GM18909 (cell line): ENCODE results near the gene SEPTIN8.

Source experiments
- ATAC-seq: cut with Tn5 transposase; IDR thresholded peaks from one replicate; pipeline ENCODE4 v1.9.1; 2021; ENCODE audit warnings: mild to moderate bottlenecking; ENCODE audit not compliant: unreplicated experiment, poor library complexity

SEPTIN8 gene

GRCh38 chr5:132768485-132768868 is 8.6 kb downstream of the SEPTIN8 start:
- ATAC-seq, result no peak

- ATAC-seq, result no peak
Measured at GRCh38 chr5:132767150-132767549, 9.9 kb downstream of the SEPTIN8 start.

- no peak for ATAC-seq
Measured at GRCh38 chr5:132766806-132767055, 10.3 kb downstream of the SEPTIN8 start.

GRCh38 chr5:132766020-132766805 is 10.8 kb downstream of the SEPTIN8 start:
- ATAC-seq, result no peak

DNA sequence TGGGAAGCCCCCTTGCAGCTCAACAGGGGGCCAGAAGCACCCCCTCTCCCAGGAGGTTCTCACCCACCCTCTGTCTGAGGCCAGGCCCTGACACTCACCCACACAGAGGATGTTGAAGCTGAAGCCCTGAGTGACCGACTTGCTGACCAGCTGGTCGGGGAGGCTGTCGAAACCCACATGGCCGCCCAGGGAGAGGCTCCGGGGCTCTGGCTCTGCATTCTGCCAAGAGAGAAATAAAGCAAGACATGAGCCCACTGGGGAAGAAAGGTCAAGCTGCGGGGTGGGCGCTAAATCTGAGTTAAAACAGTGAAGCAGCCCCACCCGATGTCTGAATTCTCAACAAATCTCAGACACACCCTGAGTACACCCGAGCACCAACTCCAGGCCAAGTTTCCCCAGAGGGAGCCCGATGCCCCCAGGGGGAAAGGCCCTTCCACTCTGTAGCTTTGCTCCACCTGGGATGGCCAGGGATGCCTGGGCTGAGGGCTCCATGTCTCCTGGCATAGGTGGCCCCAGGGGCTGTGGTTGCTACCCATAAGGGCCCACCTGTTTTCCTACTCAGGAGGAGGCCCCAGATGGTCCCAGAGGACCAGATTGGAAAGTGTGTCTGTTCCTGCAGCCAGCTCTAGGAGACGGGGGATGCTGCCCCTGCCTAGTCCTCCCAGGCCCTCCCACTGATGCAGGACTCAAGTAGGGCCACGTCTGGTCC is 11.6 kb downstream of the SEPTIN8 start:
- no peak for ATAC-seq

DNA sequence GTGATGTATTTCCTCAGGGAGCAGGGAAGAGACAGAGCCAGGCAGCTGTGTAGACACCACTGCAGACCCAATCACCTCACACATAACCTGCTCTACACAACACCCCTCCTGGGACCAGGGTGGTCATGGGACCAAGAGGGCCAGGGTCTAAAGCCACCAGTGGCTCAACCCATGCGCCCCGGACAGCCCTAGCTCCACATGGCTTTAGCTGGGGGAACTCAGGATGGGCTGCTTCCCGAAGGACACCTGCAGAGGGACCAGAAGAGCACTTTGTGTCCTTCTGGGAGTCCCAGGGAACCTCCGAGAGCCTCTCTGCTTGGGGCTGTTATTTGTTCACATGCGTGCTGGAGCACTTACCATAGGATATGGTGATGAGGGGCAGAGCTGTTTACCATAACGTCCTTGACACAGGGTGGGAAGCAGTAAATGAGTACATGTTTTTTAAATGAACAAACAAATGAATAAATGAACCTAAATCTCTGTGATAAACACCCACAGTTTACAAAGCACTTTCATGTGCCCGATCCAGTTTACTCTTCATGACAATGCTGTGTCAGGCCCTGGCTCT is 12.3 kb downstream of the SEPTIN8 start:
- no peak for ATAC-seq

- ATAC-seq, result no peak
Measured at GRCh38 chr5:132764051-132764450, 13.0 kb downstream of the SEPTIN8 start.

GRCh38 chr5:132763181-132764036 is 13.6 kb downstream of the SEPTIN8 start:
- no peak for ATAC-seq

- ATAC-seq, result no peak
Measured at GRCh38 chr5:132762246-132763000, 14.6 kb downstream of the SEPTIN8 start.

DNA sequence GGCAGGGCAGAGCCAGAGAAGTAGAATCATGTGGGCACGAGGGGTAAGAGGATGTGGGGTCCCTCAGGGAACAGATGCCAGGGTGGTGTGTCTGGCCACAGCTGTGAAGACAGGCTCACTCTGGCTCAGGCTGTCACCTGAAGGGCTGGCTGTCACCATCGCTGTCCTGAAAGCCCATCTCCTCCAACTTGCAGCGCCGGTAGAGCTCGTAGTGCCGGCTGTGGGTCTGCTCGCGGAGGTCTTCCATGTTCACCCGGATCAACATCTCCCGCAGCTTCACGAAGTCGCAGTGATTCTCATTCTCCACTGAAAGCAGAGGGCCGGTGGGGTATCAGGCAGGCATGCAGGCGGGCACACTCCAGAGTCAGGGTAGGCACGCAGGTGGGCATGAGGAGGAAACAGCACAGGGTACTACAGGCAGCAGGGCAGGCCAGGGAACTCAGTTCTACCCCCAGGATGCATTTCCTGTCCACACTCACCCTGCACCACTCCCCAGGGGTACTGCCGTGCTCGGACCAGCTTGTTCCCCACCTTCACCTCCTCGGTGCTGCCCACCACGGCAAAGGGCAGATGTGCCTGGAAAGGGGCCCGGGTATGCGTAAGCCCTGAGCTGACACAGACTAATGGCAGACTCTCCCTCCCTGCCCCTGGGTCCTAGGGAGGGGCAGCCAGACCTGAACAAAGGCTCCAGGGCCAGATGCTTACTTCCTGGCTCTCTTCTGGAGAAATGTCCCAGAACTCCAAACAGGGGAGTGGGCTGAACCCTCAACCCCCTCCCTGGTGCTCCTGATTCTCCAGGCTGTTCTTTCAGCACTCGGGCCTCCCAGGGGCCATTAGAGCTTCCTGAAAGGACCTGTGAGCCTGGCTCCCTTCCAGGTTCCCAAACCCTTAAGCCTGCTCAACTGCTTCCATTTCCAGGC is 15.5 kb downstream of the SEPTIN8 start:
- no peak for ATAC-seq

DNA sequence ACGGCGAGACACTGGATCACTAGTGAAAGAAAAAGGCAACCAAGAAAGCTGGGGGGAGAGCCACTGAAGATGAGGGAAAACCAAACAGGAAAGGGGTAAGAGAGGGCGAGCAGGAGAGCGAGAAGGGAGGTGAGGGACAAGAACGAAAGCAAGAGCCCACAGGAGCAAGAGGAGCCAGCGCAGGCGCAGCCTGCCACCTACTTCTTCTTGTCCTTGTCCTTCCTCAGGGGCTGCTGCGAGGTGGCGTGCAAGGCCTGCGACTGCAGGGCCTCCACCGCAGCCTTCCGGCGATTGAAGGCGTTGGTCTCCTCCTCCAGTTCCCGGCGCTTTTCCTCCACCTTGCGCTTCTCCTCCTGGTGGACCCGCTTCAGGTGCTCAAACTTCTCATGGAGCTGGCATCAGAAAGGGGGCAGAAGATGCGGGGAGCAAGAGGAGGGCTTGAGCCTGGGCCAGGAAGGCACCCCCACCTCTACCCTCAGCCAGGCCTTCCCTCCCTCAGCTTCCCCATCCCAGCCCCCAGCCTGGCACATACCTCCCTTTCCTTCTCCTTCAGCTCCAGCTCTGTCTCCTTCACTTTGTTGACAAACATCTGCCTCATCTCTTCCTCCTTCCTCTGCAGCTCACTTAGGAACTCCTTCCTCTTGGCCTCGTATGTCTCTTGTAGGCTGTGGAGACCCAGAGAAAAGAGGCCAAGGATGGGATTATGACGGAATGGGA is 16.3 kb downstream of the SEPTIN8 start:
- no peak for ATAC-seq

DNA sequence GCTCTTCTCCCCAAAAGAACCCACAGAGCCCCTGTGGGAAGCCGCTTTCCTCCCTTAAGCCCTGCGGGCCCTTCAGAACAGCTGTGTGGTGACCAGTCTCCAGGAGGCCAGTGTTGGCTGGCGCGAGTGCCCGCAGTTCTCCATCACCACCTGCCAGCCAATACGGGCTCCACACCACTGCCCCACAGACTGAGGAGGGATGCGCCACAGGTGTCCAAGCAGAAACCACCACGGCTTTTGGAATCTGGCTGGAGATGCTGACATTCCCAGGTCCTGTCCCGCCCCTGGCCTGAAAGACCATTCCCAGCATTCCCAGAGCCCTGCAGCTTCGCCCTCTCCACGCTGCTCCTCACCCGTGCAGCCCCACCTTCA is 17.0 kb downstream of the SEPTIN8 start:
- no peak for ATAC-seq

GRCh38 chr5:132759114-132760048 is 17.7 kb downstream of the SEPTIN8 start:
- ATAC-seq, result no peak

DNA sequence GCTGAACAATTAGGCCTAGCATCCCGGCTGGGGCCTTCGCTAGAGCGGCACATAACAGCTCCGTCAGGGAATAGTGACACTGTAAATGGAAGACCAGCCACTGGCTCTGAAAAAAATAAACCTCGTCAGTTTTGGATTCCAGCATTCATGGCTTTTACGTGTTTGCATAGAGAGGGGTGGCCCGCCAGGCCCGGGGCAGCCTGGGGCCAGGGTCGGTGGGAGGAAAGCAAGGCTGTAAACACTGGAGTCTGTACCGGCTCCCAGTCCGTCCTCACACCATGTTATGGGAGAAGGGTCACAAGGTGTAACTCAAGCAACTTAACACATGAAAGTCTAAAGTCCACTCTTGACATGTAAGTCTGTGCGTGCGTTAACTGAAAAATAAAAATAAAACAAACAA is 18.6 kb downstream of the SEPTIN8 start:
- no peak for ATAC-seq

DNA sequence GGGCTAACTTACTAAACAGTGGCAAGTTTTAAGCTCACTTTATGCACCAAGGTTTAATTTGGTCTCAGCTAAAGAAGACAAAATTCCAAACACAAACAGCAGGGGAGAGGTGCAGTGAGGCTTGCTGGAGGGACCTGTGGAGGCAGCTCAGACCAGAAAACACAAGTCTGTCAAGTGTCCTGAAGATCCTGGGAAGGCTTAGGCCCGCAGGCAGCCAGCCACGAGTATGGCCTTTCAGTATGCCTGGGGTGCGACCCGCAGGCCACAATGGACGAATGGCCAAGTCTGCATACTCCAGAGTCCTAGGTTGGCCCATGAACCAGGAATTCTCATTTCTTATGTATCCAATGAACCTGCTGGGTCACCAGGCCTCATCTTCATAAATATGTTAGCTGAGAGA is 20.5 kb downstream of the SEPTIN8 start:
- no peak for ATAC-seq

DNA sequence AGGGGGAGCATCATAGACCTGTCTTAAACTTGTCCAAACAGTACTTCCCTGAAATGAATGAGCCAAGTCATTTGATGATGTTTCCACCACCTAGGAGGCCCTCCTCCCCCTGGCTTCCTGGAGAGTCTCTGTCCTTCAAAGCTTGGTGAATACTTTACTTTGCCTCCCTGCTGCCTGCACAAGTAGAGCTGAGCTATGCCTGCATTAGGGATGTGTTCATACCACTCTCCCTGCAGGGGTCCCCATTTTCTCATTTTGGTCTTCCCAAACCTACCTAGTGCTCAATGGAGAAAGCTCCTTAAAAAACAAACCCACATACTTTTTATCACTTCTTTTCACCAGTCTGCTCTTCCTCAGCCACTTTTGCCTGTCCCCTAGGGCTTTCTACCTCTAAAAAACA is 22.1 kb downstream of the SEPTIN8 start:
- no peak for ATAC-seq

DNA sequence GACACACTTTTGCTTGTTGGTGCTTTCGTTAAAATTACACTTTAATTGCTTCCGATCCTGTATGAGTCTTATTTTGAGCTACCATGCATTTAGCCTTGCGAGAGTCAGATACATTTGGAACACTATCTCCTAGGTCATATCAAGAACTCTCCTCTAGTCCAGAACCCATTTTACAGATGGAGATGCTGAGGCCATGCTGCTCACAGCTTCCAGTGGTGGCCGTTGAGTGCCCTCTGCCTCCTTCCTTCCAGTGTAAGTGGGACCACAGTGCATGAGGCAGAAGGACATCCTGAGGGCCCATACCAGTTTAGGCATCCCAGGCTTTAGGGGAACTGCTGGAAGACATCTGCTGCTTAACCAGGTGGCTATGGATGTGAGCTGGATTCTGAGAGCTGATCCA is 22.9 kb downstream of the SEPTIN8 start:
- ATAC-seq, result no peak
